Right hindlimb (tissue), 1 donor: ENCODE measurements around the gene H1-8.

Experiments
- DNase-seq: peaks from one replicate; pipeline ENCODE4 v3.0.0-alpha.2; 2018

Gene H1-8

DNA sequence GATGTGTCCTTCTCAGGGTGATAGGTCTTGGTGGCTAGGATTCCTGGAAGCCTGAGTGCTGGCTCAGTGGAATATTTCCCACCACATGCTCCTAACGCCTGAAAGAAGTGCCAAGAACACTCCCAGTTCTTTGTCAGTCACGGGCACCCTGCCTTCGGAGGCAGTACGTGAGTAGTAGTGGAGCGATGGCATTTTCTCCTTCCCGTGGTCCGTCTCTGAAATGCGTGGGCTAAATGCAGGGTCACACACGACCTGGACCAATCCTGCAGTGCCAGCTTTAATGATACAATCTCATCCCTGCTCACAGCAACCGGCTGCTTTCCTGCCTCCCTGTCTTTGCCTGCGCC is 14.5 kb downstream of the H1-8 start:
- peak; percentile 76 for DNase-seq

- DNase-seq = no peak
Observed at GRCh38 chr3:129558081-129558771, 15.3 kb downstream of the H1-8 start.

GRCh38 chr3:129558772-129559564 is 16.0 kb downstream of the H1-8 start:
- no peak for DNase-seq

DNA sequence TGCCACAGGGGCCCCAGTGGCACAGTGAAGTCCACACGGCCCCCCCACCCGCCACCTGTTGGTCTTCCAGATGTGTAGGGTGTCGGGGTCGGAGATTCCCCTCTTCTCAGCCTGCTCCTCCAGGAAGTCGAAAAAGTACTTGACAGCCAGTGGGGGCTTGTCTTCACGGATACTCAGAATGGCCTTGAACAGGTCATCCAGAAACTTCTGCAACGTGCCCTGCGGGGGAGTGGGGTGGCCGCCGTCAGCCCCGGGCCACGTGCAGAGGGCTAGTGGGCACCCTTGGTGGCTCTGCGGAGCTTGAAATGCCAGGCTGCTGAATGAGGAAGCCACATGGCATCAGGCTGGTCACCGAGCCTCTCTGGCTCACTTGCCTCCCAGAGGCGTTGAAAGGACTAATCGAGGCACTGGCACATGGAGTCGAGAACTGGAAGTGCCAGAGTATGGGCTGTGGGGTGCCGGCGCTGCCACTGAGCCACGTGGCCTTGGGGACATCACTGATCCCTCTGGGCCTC is 16.6 kb downstream of the H1-8 start:
- DNase-seq = no peak

GRCh38 chr3:129560269-129560787 is 17.4 kb downstream of the H1-8 start:
- peak; percentile 61 for DNase-seq

DNA sequence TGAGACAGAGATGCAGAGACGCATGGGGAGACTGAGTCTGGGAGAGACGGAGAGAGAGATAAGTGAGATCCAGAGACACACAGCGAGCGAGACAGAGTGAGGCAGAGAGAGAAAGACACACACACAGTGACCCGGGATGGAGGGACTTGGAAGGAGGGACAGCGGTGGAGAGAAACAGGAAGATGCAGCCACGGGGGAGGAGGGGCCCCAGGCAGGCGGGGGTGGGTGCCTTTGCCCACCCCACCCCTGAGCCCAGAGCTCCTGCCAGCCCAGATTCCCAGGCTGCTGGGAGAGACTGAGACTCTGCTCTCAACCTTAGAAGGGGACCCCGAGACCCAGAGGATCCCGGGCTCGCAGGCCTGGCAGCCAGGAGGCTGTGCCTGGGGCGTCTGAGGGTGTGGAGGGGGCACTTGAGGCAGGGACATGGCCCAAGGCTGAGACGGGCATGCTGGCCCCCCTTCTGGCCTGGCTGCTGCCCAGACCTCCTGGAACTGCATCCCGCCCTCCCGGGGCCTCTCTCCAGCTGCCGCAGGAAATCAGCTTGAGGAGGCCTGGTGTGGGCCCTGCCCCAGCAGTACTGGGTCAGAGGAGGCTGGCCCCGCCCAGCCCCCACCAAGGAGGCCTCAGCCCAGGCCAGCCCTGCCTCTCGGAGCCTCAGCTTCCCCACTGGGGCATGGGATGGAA is 18.1 kb downstream of the H1-8 start:
- DNase-seq = peak; percentile 93

GRCh38 chr3:129561619-129562248 is 18.8 kb downstream of the H1-8 start:
- DNase-seq = no peak

DNA sequence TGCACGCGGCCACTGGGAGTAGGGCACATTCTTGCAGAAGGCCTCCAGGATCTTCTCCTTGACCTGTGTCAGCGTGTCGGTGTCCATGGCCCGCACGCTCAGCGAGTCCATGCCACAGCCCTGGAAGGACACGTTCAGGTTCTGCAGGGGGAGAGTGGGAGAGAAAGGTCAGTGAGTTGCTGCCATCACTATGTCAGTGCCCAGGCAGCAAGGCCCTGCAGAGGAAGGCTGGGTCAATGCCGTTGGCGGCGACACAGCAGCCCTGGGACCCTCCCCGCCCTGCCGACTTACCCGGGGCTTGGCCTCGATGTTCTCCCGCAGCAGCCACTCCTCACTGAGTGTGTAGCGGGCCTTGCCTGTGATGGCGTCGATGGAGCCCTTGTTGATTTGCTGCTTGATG is 19.8 kb downstream of the H1-8 start:
- no peak for DNase-seq

GRCh38 chr3:129563332-129563731 is 20.4 kb downstream of the H1-8 start:
- DNase-seq = no peak

GRCh38 chr3:129563850-129564535 is 21.0 kb downstream of the H1-8 start:
- DNase-seq = no peak

GRCh38 chr3:129564981-129565644 is 22.1 kb downstream of the H1-8 start:
- DNase-seq = no peak

DNA sequence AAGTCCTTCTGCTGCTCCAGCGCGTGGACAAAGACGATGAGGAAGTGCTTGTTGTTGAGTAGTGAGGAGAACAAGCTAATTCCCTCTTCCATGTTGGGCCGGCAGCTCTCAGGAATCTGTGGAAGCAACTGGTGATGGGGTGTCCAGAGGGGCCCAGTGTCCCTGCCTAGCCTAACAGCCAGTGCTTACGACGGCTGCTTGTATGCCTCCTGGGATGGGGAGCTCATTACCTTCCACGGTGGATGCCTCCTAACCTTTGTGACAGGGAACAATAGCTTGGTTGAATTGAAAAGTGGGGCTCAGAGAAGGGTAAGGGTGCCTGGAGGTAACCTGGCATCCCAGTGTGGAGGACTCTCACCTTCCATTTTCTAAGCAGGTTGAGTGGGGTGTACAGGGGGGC is 22.9 kb downstream of the H1-8 start:
- DNase-seq = no peak

- DNase-seq = peak; percentile 80
Observed at GRCh38 chr3:129567176-129567705, 24.3 kb downstream of the H1-8 start.

- no peak for DNase-seq
Observed at GRCh38 chr3:129567939-129568338, 25.0 kb downstream of the H1-8 start.

GRCh38 chr3:129569856-129570255 is 26.9 kb downstream of the H1-8 start:
- no peak for DNase-seq

DNA sequence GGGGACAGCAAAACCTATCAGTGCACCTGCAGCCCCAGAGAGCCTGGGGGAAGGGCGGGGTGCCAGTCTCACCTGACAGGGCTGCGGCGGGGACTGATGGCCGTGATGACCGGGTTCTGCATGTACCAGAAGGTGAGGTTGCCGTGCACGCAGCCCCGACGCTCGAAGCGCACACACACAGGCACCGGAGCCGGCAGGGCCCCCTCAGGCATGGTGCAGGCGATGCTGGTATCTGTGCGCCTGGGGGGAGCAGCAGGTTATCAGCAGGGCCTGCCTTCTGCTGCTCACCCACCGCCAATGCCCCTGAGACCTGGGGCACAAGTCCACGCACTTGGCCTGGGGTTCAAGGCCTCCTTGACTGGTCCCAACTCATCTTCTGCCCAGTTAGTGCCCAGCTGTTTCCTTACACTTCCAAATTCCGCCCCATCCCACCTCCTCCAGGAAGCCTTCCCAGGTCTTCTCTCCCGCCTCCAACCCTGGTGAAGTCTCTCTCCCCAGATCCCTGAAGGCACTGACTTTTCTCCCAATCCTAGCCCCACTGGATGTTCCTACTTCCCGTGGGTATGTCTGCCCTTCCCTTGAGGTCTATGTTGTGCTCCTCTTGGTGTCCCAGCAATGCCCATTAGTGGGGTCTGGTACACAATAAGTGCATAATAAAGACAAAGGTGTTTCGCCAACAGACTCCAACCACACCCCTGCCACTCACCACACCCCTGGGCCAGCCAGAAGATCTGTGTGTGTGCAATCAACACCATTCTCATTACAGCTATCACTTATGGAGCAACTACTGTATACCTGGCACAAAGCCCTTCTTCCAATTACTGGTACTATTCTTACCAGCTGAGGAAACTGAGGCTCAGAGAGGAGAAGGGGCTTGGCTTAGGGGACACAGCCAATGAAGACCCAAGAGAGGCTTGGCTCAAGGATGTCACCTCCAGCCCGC is 28.9 kb downstream of the H1-8 start:
- no peak for DNase-seq

- no peak for DNase-seq
Observed at GRCh38 chr3:129572603-129573002, 29.6 kb downstream of the H1-8 start.

GRCh38 chr3:129573493-129573892 is 30.5 kb downstream of the H1-8 start:
- no peak for DNase-seq

DNA sequence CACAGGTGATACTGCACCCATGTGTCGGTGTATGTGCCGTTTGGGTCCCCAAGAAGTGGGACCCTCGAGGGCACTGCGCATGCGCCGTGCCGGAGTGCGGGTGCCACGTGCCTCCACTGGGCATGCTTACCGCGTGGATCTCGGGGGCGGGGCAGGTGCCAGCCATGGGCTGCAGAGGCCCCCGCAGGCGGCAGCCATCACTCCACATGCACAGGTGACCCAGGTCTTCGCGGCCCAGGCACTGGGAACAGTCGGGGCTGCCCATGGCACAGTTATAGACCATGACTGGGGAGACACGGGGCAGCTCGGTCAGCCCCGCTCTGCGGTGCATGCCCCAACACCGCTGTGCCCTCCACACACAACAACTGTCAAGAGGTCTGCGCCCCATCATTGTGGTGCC is 31.2 kb downstream of the H1-8 start:
- DNase-seq = no peak

GRCh38 chr3:129575233-129575996 is 32.4 kb downstream of the H1-8 start:
- no peak for DNase-seq
